Smooth muscle cell (in vitro differentiated cells): ENCODE measurements around the gene GTF2IRD1. TPM values are rescaled to one million over a fixed set of nuclear protein-coding genes. Genes with fewer than 3 reads are reported as not detected.
"Not testable (repeated sequence)": the region's sequence is repeated elsewhere in the genome, so short reads cannot be mapped to it uniquely, and the experiment has no call there.

Experiments used
- DNase-seq: peaks from one replicate; lab custom pipeline; 2025; ENCODE audit not compliant: unreplicated experiment; lab: John Stamatoyannopoulos, UW
- H2AFZ ChIP-seq: fragments of 200-600 bp; sonication (generic); 2 replicates; pipeline ENCODE4 v1.6.0; 2016; ENCODE audit warnings: antibody characterized with exemption, low read depth, mild to moderate bottlenecking
- H3F3A ChIP-seq: fragments of 200-600 bp; sonication (generic); 2 replicates; pipeline ENCODE4 v1.6.0; 2017; ENCODE audit warnings: antibody characterized with exemption, low read depth
- H3K27ac ChIP-seq: fragments of 200-600 bp; sonication (generic); 2 replicates; pipeline ENCODE4 v1.5.1; 2016; ENCODE audit warnings: low read depth, mild to moderate bottlenecking
- H3K27me3 ChIP-seq: fragments of 200-600 bp; sonication (generic); 2 replicates; pipeline ENCODE4 v1.6.1; 2016; ENCODE audit warnings: low read depth, mild to moderate bottlenecking
- H3K36me3 ChIP-seq: fragments of 200-600 bp; sonication (generic); 2 replicates; pipeline ENCODE4 v1.5.1; 2016; ENCODE audit warnings: low read depth
- H3K4me1 ChIP-seq: fragments of 200-600 bp; sonication (generic); 2 replicates; pipeline ENCODE4 v1.5.1; 2016; ENCODE audit warnings: low read depth
- H3K4me2 ChIP-seq: fragments of 200-600 bp; sonication (generic); 2 replicates; pipeline ENCODE4 v1.6.0; 2016; ENCODE audit warnings: mild to moderate bottlenecking
- H3K4me3 ChIP-seq: fragments of 200-600 bp; sonication (generic); 2 replicates; pipeline ENCODE4 v1.5.1; 2016; ENCODE audit warnings: mild to moderate bottlenecking
- H3K79me2 ChIP-seq: fragments of 200-600 bp; sonication (generic); 2 replicates; pipeline ENCODE4 v1.6.0; 2016; ENCODE audit warnings: low read depth, mild to moderate bottlenecking
- H3K9ac ChIP-seq: fragments of 200-600 bp; sonication (generic); 2 replicates; pipeline ENCODE4 v1.6.0; 2016; ENCODE audit warnings: low read depth
- H3K9me3 ChIP-seq: fragments of 200-600 bp; sonication (generic); replicated peaks from 2 replicates; pipeline ENCODE4 v1.5.1; 2016; ENCODE audit warnings: low read depth
- H4K20me1 ChIP-seq: fragments of 200-600 bp; sonication (generic); 2 replicates; pipeline ENCODE4 v1.6.0; 2016; ENCODE audit warnings: low read depth
- WGBS: methylation state at CpG from one replicate; pipeline ENCODE4 v1.1.7; 2016; ENCODE audit warnings: low lambda C conversion rate; 5-methylcytosine and 5-hydroxymethylcytosine counted together
- polyA plus RNA-seq: library from polyadenylated mRNA; unstranded; fragments of >200 nt; fragmentation: Nextera tagmentation; extraction: Ambion mirVana; gene quantifications from 2 replicates; pipeline ENCODE4 v1.2.1, GENCODE V29; 2016
- total RNA-seq: library from RNA; depleted of rRNA; stranded (reverse); fragments of >200 nt; gene quantifications from 2 replicates; pipeline ENCODE4 v1.2.3, GENCODE V29; 2014
- TF ChIP-seq, protein P1 (sequence below): fragments of 200-600 bp; sonication (generic); IDR thresholded peaks from 2 replicates; pipeline ENCODE4 v1.5.1; 2017; ENCODE audit warnings: borderline replicate concordance, mild to moderate bottlenecking, antibody characterized with exemption; ENCODE audit not compliant: insufficient read depth, poor library complexity, severe bottlenecking

Gene GTF2IRD1
- total and polyA plus RNA-seq, 2 experiments from 2014 or later: 20.0 to 41.5 TPM

- DNase-seq: no peak
- 92% methylated on average over 21 of the region's 21 CpGs for WGBS
- Histone ChIP-seq H4K20me1 (peaks cover 89% of the 10 kb centered on the region), H3K4me1 (no peaks in the 10 kb centered on the region), H3K4me2 (no peak overlapping the region), H3K9me3 (no peaks in the 10 kb centered on the region), H3F3A (no peaks in the 10 kb centered on the region), H3K79me2 (peaks cover 21% of the 10 kb centered on the region), H2AFZ (no peak overlapping the region), H3K4me3 (no peak overlapping the region), H3K36me3 (no peaks in the 10 kb centered on the region), H3K9ac (no peak overlapping the region), H3K27ac (no peak overlapping the region), H3K27me3 (no peaks in the 10 kb centered on the region)
- TF ChIP-seq, protein P1, sequence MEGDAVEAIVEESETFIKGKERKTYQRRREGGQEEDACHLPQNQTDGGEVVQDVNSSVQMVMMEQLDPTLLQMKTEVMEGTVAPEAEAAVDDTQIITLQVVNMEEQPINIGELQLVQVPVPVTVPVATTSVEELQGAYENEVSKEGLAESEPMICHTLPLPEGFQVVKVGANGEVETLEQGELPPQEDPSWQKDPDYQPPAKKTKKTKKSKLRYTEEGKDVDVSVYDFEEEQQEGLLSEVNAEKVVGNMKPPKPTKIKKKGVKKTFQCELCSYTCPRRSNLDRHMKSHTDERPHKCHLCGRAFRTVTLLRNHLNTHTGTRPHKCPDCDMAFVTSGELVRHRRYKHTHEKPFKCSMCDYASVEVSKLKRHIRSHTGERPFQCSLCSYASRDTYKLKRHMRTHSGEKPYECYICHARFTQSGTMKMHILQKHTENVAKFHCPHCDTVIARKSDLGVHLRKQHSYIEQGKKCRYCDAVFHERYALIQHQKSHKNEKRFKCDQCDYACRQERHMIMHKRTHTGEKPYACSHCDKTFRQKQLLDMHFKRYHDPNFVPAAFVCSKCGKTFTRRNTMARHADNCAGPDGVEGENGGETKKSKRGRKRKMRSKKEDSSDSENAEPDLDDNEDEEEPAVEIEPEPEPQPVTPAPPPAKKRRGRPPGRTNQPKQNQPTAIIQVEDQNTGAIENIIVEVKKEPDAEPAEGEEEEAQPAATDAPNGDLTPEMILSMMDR: no peak
These were observed 54.0 kb downstream of the GTF2IRD1 start for GRCh38 chr7:74507538-74508319.

DNA sequence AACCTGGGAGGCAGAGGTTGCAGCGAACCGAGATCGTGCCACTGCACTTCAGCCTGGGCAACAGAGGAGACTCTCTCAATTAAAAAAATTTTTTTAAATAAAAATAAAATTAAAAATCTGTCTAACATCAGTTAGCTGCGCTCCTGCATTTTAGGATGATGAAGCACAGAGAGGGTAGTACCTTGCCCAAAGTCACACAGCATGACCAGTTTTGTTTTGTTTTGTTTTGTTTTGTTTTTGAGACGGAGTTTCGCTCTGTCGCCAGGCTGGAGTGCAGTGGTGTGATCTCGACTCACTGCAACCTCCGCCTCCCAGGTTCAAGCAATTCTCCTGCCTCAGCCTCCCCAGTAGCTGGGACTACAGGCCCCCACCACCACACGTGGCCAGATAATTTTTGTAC is 55.7 kb downstream of the GTF2IRD1 start:
- DNase-seq, H3K4me3 ChIP-seq, H3K27me3 ChIP-seq, H3K9me3 ChIP-seq, H3K4me2 ChIP-seq, H3K9ac ChIP-seq, H3K79me2 ChIP-seq, H3F3A ChIP-seq, H3K27ac ChIP-seq, H3K4me1 ChIP-seq, H2AFZ ChIP-seq, H3K36me3 ChIP-seq: not testable (repeated sequence)
- WGBS: 98% methylated on average over 10 of the region's 10 CpGs
- H4K20me1 ChIP-seq: peaks cover 78% of the 10 kb centered on the region

- Histone ChIP-seq H3K4me3 (no peak overlapping the region), H3K9me3 (no peaks in the 10 kb centered on the region), H3F3A (no peaks in the 10 kb centered on the region), H3K27me3 (no peaks in the 10 kb centered on the region), H3K27ac (no peak overlapping the region), H3K9ac (no peak overlapping the region), H2AFZ (no peak overlapping the region), H3K36me3 (peaks cover 7% of the 10 kb centered on the region), H3K4me2 (no peak overlapping the region), H3K79me2 (peaks cover 7% of the 10 kb centered on the region), H3K4me1 (no peaks in the 10 kb centered on the region), H4K20me1 (peaks cover 74% of the 10 kb centered on the region)
- TF ChIP-seq, protein P1: no peak
- 98% methylated on average over 11 of the region's 11 CpGs for WGBS
- no peak for DNase-seq
These were observed 57.6 kb downstream of the GTF2IRD1 start for GRCh38 chr7:74511345-74511744.

DNA sequence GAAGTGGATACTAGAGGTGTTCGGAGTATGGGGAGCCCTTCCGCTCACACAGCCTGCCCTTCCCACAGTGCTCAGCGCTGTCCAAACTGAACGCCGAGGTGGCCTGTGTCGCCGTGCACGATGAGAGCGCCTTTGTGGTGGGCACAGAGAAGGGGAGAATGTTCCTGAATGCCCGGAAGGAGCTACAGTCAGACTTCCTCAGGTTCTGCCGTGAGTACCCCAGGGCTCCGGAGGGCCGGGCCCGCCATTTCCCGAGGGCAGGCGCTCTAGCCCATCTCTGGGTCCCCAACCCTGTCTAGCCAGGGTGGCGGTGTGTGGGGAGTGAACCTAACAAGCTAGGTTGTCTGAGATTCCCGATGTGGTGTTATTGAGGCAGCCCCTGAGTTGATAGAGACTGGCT is 59.1 kb downstream of the GTF2IRD1 start:
- Histone ChIP-seq H2AFZ (no peak overlapping the region), H3K79me2 (no peaks in the 10 kb centered on the region), H3F3A (no peaks in the 10 kb centered on the region), H3K36me3 (peaks cover 7% of the 10 kb centered on the region), H3K27ac (no peak overlapping the region), H3K27me3 (no peaks in the 10 kb centered on the region), H3K9me3 (no peaks in the 10 kb centered on the region), H4K20me1 (peaks cover 60% of the 10 kb centered on the region), H3K4me2 (no peak overlapping the region), H3K9ac (no peak overlapping the region), H3K4me1 (no peaks in the 10 kb centered on the region), H3K4me3 (no peak overlapping the region)
- 97% methylated on average over 18 of the region's 18 CpGs for WGBS
- no peak for DNase-seq
- TF ChIP-seq, protein P1: no peak
